ENCODE data around the gene KMT2C.

DNA sequence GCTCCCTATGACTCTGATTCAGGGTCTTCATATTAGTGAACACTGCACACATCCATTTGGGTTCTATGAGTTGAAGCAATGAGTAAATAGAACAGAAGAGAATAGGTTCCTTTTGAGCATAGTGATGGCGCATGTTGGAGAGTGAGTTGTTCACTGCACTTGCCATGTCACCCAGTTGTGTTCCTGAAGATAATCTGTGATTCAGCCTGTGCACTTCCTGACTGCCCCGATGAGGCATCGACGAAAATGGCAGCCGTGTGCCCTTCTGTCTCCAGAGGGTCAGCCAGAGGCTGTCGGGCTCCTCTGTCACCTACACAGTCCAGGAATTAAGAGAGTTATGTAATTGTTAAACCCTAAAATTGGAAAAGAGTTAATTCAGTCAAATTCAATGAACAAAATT, 315.6 kb downstream of the KMT2C start:
- TF ChIP-seq USF2 (IDR thresholded peaks at IDR 0.05; ENCODE audit: low read depth, low read length) (no peak), USF2 (CRISPR knock-in tag; IDR thresholded peaks at IDR 0.05; ENCODE audit: borderline replicate concordance) (no peak), GPN1 (CRISPR knock-in tag; IDR thresholded peaks at IDR 0.05; ENCODE audit: borderline replicate concordance) (no peak), ZNF124 (CRISPR knock-in tag; IDR thresholded peaks at IDR 0.05) (no peak), DMAP1 (CRISPR knock-in tag; IDR thresholded peaks at IDR 0.05) (no peak)
